Gastroesophageal sphincter (tissue), 4 donors: ENCODE data around the gene SCIN. TPM values are rescaled to one million over a fixed set of nuclear protein-coding genes. Genes with fewer than 3 reads are reported as not detected.
"Not testable (repeated sequence)": the region's sequence is repeated elsewhere in the genome, so short reads cannot be mapped to it uniquely, and the experiment has no call there.

Source experiments
- ATAC-seq: fragments of 150-250 bp; one replicate; pipeline ENCODE4 v1.9.1; 2016; ENCODE audit warnings: mild to moderate bottlenecking, moderate library complexity
- H3K27ac ChIP-seq, 4 donors: fragments of 200-600 bp; sonication (generic) in 3 of 4; 1 replicate in 3 of 4; 2 replicates in 1 of 4; pipeline ENCODE4 v1.5.1; 2016 to 2019
- H3K27me3 ChIP-seq: fragments of 200-600 bp; sonication (generic); one replicate; pipeline ENCODE4 v1.5.1; 2019
- H3K36me3 ChIP-seq, 2 donors: fragments of 200-600 bp; sonication (generic); one replicate each; pipeline ENCODE4 v1.5.1; 2019; ENCODE audit warnings: control low read depth in 1 of 2
- H3K4me1 ChIP-seq, 3 donors: fragments of 200-600 bp; sonication (generic); 1 replicate in 2 of 3; 2 replicates in 1 of 3; pipeline ENCODE4 v1.5.1; 2016 to 2019; ENCODE audit warnings: control low read depth in 2 of 3
- H3K4me3 ChIP-seq, 2 donors: fragments of 200-600 bp; sonication (generic); one replicate each; pipeline ENCODE4 v1.5.1; 2019; ENCODE audit warnings: mild to moderate bottlenecking in 1 of 2, moderate library complexity in 1 of 2
- H3K9me3 ChIP-seq, 3 donors: fragments of 200-600 bp; sonication (generic); one replicate each; pipeline ENCODE4 v1.5.1; 2017 to 2019; ENCODE audit warnings: control low read depth in 2 of 3
- CTCF ChIP-seq, 4 experiments: fragments of 200-600 bp in 2 of 4; fragments of 450-650 bp in 2 of 4; sonication (generic) in 1 of 4; IDR thresholded peaks; one replicate each; pipeline ENCODE4 v1.5.1; 2017 to 2019; ENCODE audit warnings: antibody characterized with exemption in 4 of 4, mild to moderate bottlenecking in 2 of 4, moderate library complexity in 2 of 4
- EP300 ChIP-seq: sonication (generic); formaldehyde crosslinking; IDR thresholded peaks from one replicate; pipeline ENCODE4 v1.6.1; 2017; ENCODE audit warnings: antibody characterized with exemption, mild to moderate bottlenecking
- POLR2A ChIP-seq, 2 donors: fragments of 450-650 bp; IDR thresholded peaks; one replicate each; pipeline ENCODE4 v1.6.1; 2017; ENCODE audit warnings: antibody characterized with exemption in 2 of 2, mild to moderate bottlenecking in 2 of 2, moderate library complexity in 1 of 2
- POLR2AphosphoS5 ChIP-seq: sonication (generic); formaldehyde crosslinking; IDR thresholded peaks from one replicate; pipeline ENCODE4 v1.6.1; 2017; ENCODE audit warnings: antibody characterized with exemption
- WGBS, 2 donors: methylation state at CpG; one replicate each; pipeline ENCODE4 v1.1.5; 2018; ENCODE audit warnings: low coverage in 1 of 2; 5-methylcytosine and 5-hydroxymethylcytosine counted together
- total RNA-seq, 4 donors: library from RNA; depleted of rRNA; stranded (reverse); fragments of >200 nt; gene quantifications; one replicate each; pipeline ENCODE4 v1.1.0, GENCODE V29; 2016

SCIN gene
- total RNA-seq, 4 donors from 2014 or later: 0.62 to 5.8 (median 2.3) TPM

GRCh38 chr7:12653110-12653509 lies 82.6 kb downstream of the SCIN start:
- no peak overlapping the region for H3K4me3 ChIP-seq
- H3K27ac ChIP-seq: no peak overlapping the region
- no peaks in the 10 kb centered on the region for H3K27me3 ChIP-seq
- TF ChIP-seq EP300: no peak
- WGBS, 2 donors: 67 to 83% methylated on average over 2 to 3 of the region's 3 CpGs
- H3K4me1 ChIP-seq: no peaks in the 10 kb centered on the region
- no peaks in the 10 kb centered on the region for H3K36me3 ChIP-seq
- no peaks in the 10 kb centered on the region for H3K9me3 ChIP-seq
- no peak for ATAC-seq

GRCh38 chr7:12653518-12653917 lies 83.0 kb downstream of the SCIN start:
- 44 to 77% methylated on average over 1 to 2 of the region's 2 CpGs for WGBS, 2 donors
- ATAC-seq: no peak

DNA sequence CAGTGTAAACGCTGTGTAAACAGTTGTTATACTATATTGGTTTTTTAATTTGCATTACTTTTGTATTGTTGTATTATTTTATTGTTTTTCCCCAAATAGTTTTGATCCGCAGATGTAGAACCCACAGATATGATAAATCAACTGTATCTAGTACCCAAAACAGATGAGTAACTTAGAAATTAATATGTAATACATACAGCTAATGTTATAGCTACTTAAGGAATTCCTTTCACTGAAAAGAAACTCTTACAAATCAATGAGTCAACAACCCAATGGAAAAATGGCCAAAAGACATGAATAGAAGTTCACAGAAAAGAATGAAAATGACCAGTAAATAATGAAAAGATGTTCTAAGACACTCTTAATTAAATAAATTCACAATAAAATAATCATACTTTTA lies 84.6 kb downstream of the SCIN start:
- WGBS, 2 donors: 97 to 100% methylated on average over 1 to 2 of the region's 2 CpGs
- ATAC-seq: no peak
- no peak overlapping the region for H3K4me3 ChIP-seq

More at GRCh38 chr7:12653518-12653917, 83.0 kb downstream of the SCIN start:
- no peaks in the 10 kb centered on the region for H3K27me3 ChIP-seq
- TF ChIP-seq CTCF (IDR thresholded peaks at IDR 0.05): no peak
- TF ChIP-seq POLR2AphosphoS5: no peak
- no peak for TF ChIP-seq POLR2A (IDR thresholded peaks at IDR 0.05)
- TF ChIP-seq EP300: no peak
- H3K27ac ChIP-seq: no peak overlapping the region
- H3K4me3 ChIP-seq: no peak overlapping the region
- no peaks in the 10 kb centered on the region for H3K36me3 ChIP-seq
- no peaks in the 10 kb centered on the region for H3K4me1 ChIP-seq
- no peaks in the 10 kb centered on the region for H3K9me3 ChIP-seq

GRCh38 chr7:12660423-12660822 lies 89.9 kb downstream of the SCIN start:
- not testable (repeated sequence) for H3K4me3 ChIP-seq, ATAC-seq, H3K9me3 ChIP-seq, H3K4me1 ChIP-seq, H3K36me3 ChIP-seq, H3K27me3 ChIP-seq
- peak overlapping the region in 1 of 4 donors; percentile 12 for H3K27ac ChIP-seq
- WGBS, 2 donors: 14 to 81% methylated on average over 1 to 7 of the region's 8 CpGs

More for the DNA sequence above, 84.6 kb downstream of the SCIN start:
- Histone ChIP-seq H3K27me3 (no peaks in the 10 kb centered on the region), H3K4me1 (no peaks in the 10 kb centered on the region), H3K9me3 (no peaks in the 10 kb centered on the region), H3K27ac (no peak overlapping the region), H3K36me3 (no peaks in the 10 kb centered on the region)
- TF ChIP-seq POLR2AphosphoS5: no peak
- no peak for TF ChIP-seq POLR2A (IDR thresholded peaks at IDR 0.05)
- TF ChIP-seq CTCF (IDR thresholded peaks at IDR 0.05): no peak
- TF ChIP-seq EP300: no peak

DNA sequence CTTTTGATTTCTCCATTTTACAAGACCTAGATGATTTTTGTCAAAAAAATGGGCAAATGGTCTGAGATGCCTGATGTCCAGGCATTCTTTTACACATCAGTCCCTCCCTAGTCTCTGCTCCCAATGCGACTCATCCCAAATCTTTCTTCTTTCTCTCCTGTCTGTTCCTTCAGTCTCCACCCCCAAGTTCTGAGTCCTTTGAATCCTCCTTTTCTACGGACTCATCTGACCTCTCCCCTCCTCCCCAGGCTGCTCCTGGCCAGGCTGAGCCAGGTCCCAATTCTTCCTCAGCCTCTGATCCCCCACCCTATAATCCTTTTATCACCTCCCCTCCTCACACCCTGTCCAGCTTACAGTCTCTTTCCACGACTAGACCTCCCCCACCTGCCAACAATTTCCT lies 90.5 kb downstream of the SCIN start:
- 75% methylated on average over 3 of the region's 3 CpGs; no CpG with 5 or more reads in 1 of the 2 donors for WGBS, 2 donors
- H3K27ac ChIP-seq, H3K4me1 ChIP-seq, H3K9me3 ChIP-seq, H3K4me3 ChIP-seq, H3K27me3 ChIP-seq, H3K36me3 ChIP-seq, ATAC-seq: not testable (repeated sequence)

GRCh38 chr7:12661581-12661980 lies 91.1 kb downstream of the SCIN start:
- Histone ChIP-seq H3K27ac (no peak overlapping the region), H3K4me1 (peaks cover 0 to 7% (median 0%) of the 10 kb centered on the region in 3 donors), H3K27me3 (no peaks in the 10 kb centered on the region), H3K4me3 (no peak overlapping the region), H3K36me3 (no peaks in the 10 kb centered on the region), H3K9me3 (no peaks in the 10 kb centered on the region)
- WGBS, 2 donors: 75 to 100% methylated on average over 1 to 5 of the region's 6 CpGs
- TF ChIP-seq CTCF (IDR thresholded peaks at IDR 0.05) (no peak), EP300 (no peak), POLR2A (IDR thresholded peaks at IDR 0.05) (no peak), POLR2AphosphoS5 (no peak)
- ATAC-seq: no peak
